ENCODE results near the gene TXN2.

TXN2 gene

DNA sequence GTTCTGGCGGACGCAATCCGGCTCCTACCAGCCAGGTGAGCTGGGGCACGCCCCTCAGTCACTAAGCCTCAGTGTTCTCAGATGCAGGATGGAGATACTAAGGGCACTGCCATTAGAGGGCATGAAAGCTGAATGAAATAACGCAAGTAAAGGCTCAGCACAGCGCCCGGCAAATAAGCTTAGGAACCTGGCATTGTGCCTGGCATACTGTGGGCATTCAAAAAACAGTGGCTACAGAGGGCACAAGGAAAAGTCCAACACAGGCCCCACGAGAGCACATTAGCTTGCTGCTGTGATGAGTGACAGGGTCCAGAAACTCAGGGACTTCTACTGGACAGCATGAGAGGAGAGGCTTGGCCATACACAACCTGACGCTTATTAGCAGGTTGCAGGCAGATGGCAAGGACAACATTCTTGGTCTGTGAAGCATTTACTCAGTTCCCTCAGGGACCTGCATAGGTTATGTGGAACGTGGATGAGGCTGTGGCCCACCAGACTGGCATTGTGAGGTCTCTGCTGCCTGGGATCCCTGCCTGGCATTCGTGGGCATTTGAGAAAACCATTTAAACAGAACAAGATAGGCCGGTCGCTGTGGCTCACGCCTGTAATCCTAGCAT is 12.2 kb downstream of the TXN2 start:
- no peak overlapping the region for H3K4me3 ChIP-seq (ENCODE audit: low read depth, low read length)
- TF ChIP-seq, protein P1, sequence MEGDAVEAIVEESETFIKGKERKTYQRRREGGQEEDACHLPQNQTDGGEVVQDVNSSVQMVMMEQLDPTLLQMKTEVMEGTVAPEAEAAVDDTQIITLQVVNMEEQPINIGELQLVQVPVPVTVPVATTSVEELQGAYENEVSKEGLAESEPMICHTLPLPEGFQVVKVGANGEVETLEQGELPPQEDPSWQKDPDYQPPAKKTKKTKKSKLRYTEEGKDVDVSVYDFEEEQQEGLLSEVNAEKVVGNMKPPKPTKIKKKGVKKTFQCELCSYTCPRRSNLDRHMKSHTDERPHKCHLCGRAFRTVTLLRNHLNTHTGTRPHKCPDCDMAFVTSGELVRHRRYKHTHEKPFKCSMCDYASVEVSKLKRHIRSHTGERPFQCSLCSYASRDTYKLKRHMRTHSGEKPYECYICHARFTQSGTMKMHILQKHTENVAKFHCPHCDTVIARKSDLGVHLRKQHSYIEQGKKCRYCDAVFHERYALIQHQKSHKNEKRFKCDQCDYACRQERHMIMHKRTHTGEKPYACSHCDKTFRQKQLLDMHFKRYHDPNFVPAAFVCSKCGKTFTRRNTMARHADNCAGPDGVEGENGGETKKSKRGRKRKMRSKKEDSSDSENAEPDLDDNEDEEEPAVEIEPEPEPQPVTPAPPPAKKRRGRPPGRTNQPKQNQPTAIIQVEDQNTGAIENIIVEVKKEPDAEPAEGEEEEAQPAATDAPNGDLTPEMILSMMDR (IDR thresholded peaks at IDR 0.05; ENCODE audit: borderline replicate concordance, insufficient read depth, low read depth, low read length), result no peak

DNA sequence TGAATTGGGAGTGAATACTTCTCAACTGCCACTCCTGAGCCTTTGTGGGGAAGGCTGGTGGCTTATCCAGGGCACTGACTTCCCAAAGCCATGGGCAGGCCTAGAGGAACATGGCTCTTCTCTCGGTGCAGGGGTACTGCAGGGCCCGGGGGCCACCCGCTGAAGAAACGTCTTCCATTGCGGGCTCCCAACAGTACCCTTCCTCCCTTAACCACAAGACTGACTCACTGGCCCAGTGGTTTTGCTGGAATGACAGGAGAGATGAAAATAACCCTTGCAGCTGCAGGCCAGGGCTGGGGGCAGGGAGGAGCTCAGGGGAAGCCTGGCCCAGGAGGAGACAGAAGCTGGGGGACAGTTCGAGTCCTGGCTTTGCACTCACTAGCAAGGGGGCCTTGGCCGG is 13.5 kb downstream of the TXN2 start:
- TF ChIP-seq, protein P1 (IDR thresholded peaks at IDR 0.05; ENCODE audit: borderline replicate concordance, insufficient read depth, low read depth, low read length), result no peak
- H3K4me3 ChIP-seq (ENCODE audit: low read depth, low read length), result no peak overlapping the region

DNA sequence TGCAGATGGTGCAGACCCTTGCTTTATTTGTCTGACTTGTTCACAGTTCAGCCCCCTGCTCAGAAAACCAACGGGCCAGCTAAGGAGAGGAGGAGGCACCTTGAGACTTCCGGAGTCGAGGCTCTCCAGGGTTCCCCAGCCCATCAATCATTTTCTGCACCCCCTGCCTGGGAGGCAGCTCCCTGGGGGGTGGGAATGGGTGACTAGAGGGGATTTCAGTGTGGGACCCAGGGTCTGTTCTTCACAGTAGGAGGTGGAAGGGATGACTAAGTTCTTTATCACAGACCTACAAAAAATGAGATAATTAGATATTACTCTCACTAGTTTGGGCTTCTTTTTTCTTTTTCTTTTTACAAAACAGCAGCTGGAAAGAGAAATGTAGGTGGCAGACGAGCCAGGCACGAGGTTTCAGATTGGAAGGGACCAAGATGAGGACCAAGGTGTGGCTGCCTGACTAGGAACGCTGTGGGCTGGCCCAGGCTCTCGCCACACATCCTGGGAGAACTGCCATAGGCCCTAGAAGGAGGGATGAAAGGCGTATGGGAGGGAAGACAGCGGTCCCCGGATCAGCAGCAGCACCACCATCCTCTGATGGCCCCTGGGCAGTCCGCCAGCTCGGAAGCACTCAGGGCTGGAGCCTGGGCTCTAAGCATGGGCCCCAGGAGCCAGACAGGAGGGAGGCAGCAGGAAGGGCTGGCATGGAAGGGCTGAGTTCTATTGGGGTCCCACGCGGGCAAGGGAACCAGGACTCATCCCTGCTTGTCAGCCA is 14.2 kb downstream of the TXN2 start:
- TF ChIP-seq, protein P1 (IDR thresholded peaks at IDR 0.05; ENCODE audit: borderline replicate concordance, insufficient read depth, low read depth, low read length), result no peak
- H3K4me3 ChIP-seq (ENCODE audit: low read depth, low read length), result no peak overlapping the region

DNA sequence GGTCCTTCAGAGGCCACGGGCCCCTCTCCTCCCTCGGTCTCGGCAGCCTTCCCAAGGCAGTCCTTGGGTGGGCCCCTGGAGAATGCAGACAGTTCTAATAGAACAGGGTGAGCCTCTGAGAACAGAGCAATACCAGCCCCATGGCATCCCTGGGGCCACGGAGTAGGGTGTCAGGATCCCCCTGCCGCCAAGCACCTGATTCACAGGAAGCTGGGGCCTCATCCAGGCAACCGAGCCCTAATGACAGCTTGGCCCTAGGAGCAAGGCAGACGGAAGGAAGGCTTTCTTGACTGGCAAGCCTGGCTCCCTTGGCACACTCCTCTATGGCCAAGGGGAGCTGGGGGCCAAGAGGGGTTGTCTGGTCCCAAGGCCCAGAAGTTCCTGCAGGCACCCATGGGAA is 15.2 kb downstream of the TXN2 start:
- no peak overlapping the region for H3K4me3 ChIP-seq (ENCODE audit: low read depth, low read length)
- TF ChIP-seq, protein P1 (IDR thresholded peaks at IDR 0.05; ENCODE audit: borderline replicate concordance, insufficient read depth, low read depth, low read length), result no peak

DNA sequence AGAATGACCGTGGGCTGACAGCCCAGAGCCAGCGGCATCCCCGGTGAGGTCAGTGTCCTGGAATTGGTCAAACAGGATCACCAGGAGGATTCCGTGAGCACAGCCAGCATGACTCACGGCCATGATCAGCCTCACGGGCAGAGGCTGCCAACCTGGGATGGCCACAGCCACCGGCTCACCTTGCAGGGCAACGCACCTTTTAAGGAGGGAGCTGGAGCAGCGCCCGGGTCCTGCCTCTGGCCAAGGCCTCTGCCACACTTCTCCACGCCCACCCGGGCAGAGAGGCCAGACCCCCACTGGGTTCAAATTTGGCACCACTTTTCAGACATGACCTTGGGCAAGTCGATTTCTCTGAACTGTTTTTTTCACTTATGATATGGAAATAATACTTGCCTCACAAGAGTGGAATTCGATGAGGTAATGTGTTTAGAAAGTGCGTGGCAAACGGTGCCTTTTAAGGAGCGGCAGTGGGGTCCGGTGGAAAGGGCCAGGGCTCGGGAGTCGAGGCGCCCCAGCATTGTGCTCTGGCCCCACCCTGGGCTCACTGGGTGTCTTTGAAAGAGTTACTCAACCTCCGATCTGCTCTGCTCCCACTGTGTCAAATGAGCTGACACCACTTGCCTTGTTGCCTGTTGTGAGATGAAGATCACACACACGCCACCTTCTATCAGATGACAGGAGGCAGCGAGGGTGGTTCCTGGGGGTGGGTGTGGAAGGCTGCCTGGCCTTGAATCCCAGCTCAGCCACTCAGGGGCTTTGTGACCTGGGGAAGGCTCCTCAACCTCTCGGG is 16.0 kb downstream of the TXN2 start:
- H3K4me3 ChIP-seq (ENCODE audit: low read depth, low read length), result no peak overlapping the region
- TF ChIP-seq, protein P1 (IDR thresholded peaks at IDR 0.05; ENCODE audit: borderline replicate concordance, insufficient read depth, low read depth, low read length), result no peak

DNA sequence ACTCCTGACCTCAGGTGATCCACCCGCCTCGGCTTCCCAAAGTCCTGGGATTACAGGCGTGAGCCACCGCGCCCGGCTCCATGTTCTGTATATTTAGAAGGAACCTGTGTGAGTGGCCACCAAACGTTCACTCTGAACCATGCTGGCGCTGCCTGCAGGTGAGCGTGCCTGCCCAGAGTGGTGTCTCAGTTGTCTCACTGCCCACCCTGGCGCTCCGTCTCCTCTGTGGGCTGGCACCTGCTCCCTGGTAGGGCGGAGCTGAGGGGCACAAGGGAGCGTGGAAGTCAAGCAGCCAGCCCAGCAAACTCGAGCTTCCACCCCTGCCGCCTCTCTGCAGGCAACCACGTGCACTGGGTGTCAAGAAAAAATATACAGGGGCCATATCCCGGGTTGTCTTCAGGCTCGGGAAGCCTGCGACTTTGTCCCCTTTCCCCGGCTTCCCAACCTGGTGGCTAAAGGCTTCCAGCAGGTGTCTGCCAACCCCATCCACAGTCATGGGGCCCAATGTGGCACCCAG is 16.7 kb downstream of the TXN2 start:
- TF ChIP-seq, protein P1 (IDR thresholded peaks at IDR 0.05; ENCODE audit: borderline replicate concordance, insufficient read depth, low read depth, low read length), result no peak
- no peak overlapping the region for H3K4me3 ChIP-seq (ENCODE audit: low read depth, low read length)
